HG03521 (cell line): ENCODE data around the gene ADAMTS8.

Experiments
- ATAC-seq: cut with Tn5 transposase; IDR thresholded peaks from one replicate; pipeline ENCODE4 v1.9.1; 2021; ENCODE audit warnings: mild to moderate bottlenecking, moderate library complexity; ENCODE audit not compliant: unreplicated experiment

The ADAMTS8 gene

GRCh38 chr11:130400781-130401483 is 27.5 kb downstream of the ADAMTS8 start:
- no peak for ATAC-seq

- no peak for ATAC-seq
Observed at GRCh38 chr11:130399196-130399595, 29.2 kb downstream of the ADAMTS8 start.

- ATAC-seq = no peak
Observed at GRCh38 chr11:130397780-130398179, 30.6 kb downstream of the ADAMTS8 start.

- ATAC-seq = no peak
Observed at GRCh38 chr11:130396965-130397364, 31.4 kb downstream of the ADAMTS8 start.

GRCh38 chr11:130394615-130395014 is 33.8 kb downstream of the ADAMTS8 start:
- no peak for ATAC-seq

- ATAC-seq = no peak
Observed at GRCh38 chr11:130391711-130392110, 36.7 kb downstream of the ADAMTS8 start.

GRCh38 chr11:130390071-130390758 is 38.2 kb downstream of the ADAMTS8 start:
- ATAC-seq = no peak

- no peak for ATAC-seq
Observed at GRCh38 chr11:130389335-130389935, 39.0 kb downstream of the ADAMTS8 start.

- ATAC-seq = no peak
Observed at GRCh38 chr11:130388607-130389205, 39.7 kb downstream of the ADAMTS8 start.

GRCh38 chr11:130386056-130386455 is 42.4 kb downstream of the ADAMTS8 start:
- ATAC-seq = no peak

- no peak for ATAC-seq
Observed at GRCh38 chr11:130383344-130384211, 44.8 kb downstream of the ADAMTS8 start.

GRCh38 chr11:130381317-130381716 is 47.1 kb downstream of the ADAMTS8 start:
- no peak for ATAC-seq

GRCh38 chr11:130380778-130381177 is 47.6 kb downstream of the ADAMTS8 start:
- ATAC-seq = no peak

- no peak for ATAC-seq
Observed at GRCh38 chr11:130379276-130379675, 49.1 kb downstream of the ADAMTS8 start.

GRCh38 chr11:130370845-130371590 is 57.4 kb downstream of the ADAMTS8 start:
- ATAC-seq = no peak

GRCh38 chr11:130369713-130370112 is 58.7 kb downstream of the ADAMTS8 start:
- ATAC-seq = no peak

GRCh38 chr11:130369141-130369691 is 59.2 kb downstream of the ADAMTS8 start:
- ATAC-seq = no peak

- ATAC-seq = no peak
Observed at GRCh38 chr11:130359419-130359818, 69.0 kb downstream of the ADAMTS8 start.

- no peak for ATAC-seq
Observed at GRCh38 chr11:130358398-130358797, 70.0 kb downstream of the ADAMTS8 start.
